PFSK-1 (cell line): ENCODE results near the gene OR2T27.

Experiments
- FOXP2 ChIP-seq: optimal IDR thresholded peaks from 2 replicates; pipeline ENCODE3; 2011; ENCODE audit warnings: borderline replicate concordance, control low read depth, inconsistent platforms; ENCODE audit not compliant: insufficient read depth; ENCODE audit errors: extremely low read length, extremely low read depth
- POLR2AphosphoS5 ChIP-seq: IDR thresholded peaks from 2 replicates; pipeline ENCODE4 v1.6.1; 2012; ENCODE audit warnings: low read depth, mild to moderate bottlenecking, control low read depth, low read length, moderate library complexity
- REST ChIP-seq, 2 experiments: IDR thresholded peaks; 2 replicates each; pipeline versions ENCODE4 v1.6.1 to v1.8.0; 2011 to 2012; ENCODE audit warnings: low read depth in 2 of 2, low read length in 2 of 2, control low read depth in 1 of 2, inconsistent platforms in 1 of 2, mild to moderate bottlenecking in 1 of 2, moderate library complexity in 1 of 2; ENCODE audit not compliant: insufficient read depth in 1 of 2
- SIN3A ChIP-seq: IDR thresholded peaks from 2 replicates; pipeline ENCODE4 v1.6.1; 2012; ENCODE audit warnings: mild to moderate bottlenecking, low read length, moderate library complexity, borderline replicate concordance; ENCODE audit not compliant: insufficient read depth
- TAF1 ChIP-seq: IDR thresholded peaks from 2 replicates; pipeline ENCODE4 v1.6.1; 2012; ENCODE audit warnings: low read length, control low read depth, borderline replicate concordance; ENCODE audit not compliant: insufficient read depth

The OR2T27 gene

GRCh38 chr1:248688527-248689298 lies 33.4 kb upstream of the OR2T27 start:
- no peak for TF ChIP-seq FOXP2
- no peak for TF ChIP-seq REST (IDR thresholded peaks at IDR 0.05; ENCODE audit: insufficient read depth in 1 of 2, low read depth in 2 of 2, low read length in 2 of 2)
- no peak for TF ChIP-seq SIN3A

GRCh38 chr1:248686815-248687214 lies 31.5 kb upstream of the OR2T27 start:
- TF ChIP-seq REST (IDR thresholded peaks at IDR 0.05; ENCODE audit: insufficient read depth in 1 of 2, low read depth in 2 of 2, low read length in 2 of 2) (no peak), TAF1 (no peak), SIN3A (no peak), POLR2AphosphoS5 (no peak), FOXP2 (no peak)

GRCh38 chr1:248681651-248682050 lies 26.3 kb upstream of the OR2T27 start:
- TF ChIP-seq FOXP2 (no peak), REST (IDR thresholded peaks at IDR 0.05; ENCODE audit: insufficient read depth in 1 of 2, low read depth in 2 of 2, low read length in 2 of 2) (no peak), TAF1 (no peak), POLR2AphosphoS5 (no peak), SIN3A (no peak)

GRCh38 chr1:248670003-248670402 lies 14.7 kb upstream of the OR2T27 start:
- TF ChIP-seq POLR2AphosphoS5 (no peak), REST (IDR thresholded peaks at IDR 0.05; ENCODE audit: insufficient read depth in 1 of 2, low read depth in 2 of 2, low read length in 2 of 2) (no peak), TAF1 (no peak), SIN3A (no peak), FOXP2 (no peak)
